Thoracic aorta (tissue), 2 donors: ENCODE results near the gene UCHL1. TPM values are rescaled to one million over a fixed set of nuclear protein-coding genes. Genes with fewer than 3 reads are reported as not detected.
A peak's percentile ranks its signal among the peaks of the same experiment; 100 is the strongest.

Experiments used
- ATAC-seq: fragments of 150-250 bp; one replicate; pipeline ENCODE4 v1.8.0; 2017; ENCODE audit warnings: low read depth; ENCODE audit not compliant: insufficient number of reproducible peaks, low FRiP score
- DNase-seq: peaks from one replicate; pipeline ENCODE4 v3.0.0-alpha.2; 2020; ENCODE audit warnings: low spot score
- H3K27ac ChIP-seq, 2 donors: fragments of 200-600 bp; sonication (generic); 1 replicate in 1 of 2; 2 replicates in 1 of 2; pipeline ENCODE4 v1.5.1; 2016; ENCODE audit warnings: mild to moderate bottlenecking in 2 of 2, moderate library complexity in 2 of 2
- H3K27me3 ChIP-seq: fragments of 200-600 bp; sonication (generic); replicated peaks from 2 replicates; pipeline ENCODE4 v1.6.0; 2016; ENCODE audit warnings: mild to moderate bottlenecking; ENCODE audit not compliant: insufficient read depth
- H3K36me3 ChIP-seq: fragments of 200-600 bp; sonication (generic); one replicate; pipeline ENCODE4 v1.5.1; 2016
- H3K4me1 ChIP-seq, 2 donors: fragments of 200-600 bp; sonication (generic); 1 replicate in 1 of 2; 2 replicates in 1 of 2; pipeline versions ENCODE4 v1.5.1 to v1.6.0; 2016; ENCODE audit warnings: low read depth in 2 of 2, mild to moderate bottlenecking in 1 of 2; ENCODE audit not compliant: control insufficient read depth in 1 of 2
- H3K4me3 ChIP-seq: fragments of 200-600 bp; sonication (generic); 2 replicates; pipeline ENCODE4 v1.5.1; 2016; ENCODE audit warnings: mild to moderate bottlenecking
- H3K9me3 ChIP-seq: fragments of 200-600 bp; sonication (generic); 2 replicates; pipeline ENCODE4 v1.5.1; 2016
- total RNA-seq, 2 donors: library from RNA; depleted of rRNA; stranded (reverse); fragments of >200 nt; gene quantifications; one replicate each; pipeline versions ENCODE4 v1.1.0 to v1.2.3, GENCODE V29; 2016
- TF ChIP-seq, protein P1 (sequence below): fragments of 200-600 bp; sonication (generic); IDR thresholded peaks from one replicate; pipeline ENCODE4 v1.5.1; 2019; ENCODE audit warnings: antibody characterized with exemption

The UCHL1 gene
- total RNA-seq, 2 donors from 2014 or later, result 64.7 to 146 TPM

DNA sequence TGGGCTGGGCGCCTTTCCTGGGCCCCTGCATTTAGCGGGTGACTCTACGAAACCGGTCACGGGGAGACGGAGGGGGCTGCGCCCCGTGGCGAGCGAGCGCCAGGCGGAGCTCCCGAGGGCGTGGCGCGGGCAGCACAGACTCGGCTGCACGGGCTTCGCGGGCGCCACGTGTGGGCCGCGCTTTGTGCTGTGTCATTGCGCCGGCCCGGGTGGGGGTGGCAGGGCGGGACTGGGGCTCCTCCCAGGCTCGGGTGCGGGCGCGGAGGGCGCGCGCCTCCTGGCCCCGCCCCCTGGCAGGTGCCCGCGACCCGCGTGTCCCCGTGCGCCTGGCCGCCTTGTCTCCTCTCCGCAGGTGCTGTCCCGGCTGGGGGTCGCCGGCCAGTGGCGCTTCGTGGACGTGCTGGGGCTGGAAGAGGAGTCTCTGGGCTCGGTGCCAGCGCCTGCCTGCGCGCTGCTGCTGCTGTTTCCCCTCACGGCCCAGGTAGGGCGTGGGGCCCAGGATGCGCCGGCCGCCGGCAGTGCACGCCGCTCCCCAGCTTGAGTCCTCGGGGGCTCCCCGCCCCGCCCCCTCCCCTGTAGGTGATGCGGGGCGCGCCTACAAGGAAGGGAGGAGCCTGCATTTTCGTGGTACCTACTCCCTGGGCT lies 651 bp downstream of the UCHL1 start:
- H3K4me3 ChIP-seq, result peak overlapping the region; percentile 77
- no peak for ATAC-seq
- DNase-seq, result peak; percentile 14
- peaks cover 0 to 23% of the 10 kb centered on the region in 2 donors for H3K4me1 ChIP-seq
- H3K27me3 ChIP-seq, result no peaks in the 10 kb centered on the region
- TF ChIP-seq, protein P1, sequence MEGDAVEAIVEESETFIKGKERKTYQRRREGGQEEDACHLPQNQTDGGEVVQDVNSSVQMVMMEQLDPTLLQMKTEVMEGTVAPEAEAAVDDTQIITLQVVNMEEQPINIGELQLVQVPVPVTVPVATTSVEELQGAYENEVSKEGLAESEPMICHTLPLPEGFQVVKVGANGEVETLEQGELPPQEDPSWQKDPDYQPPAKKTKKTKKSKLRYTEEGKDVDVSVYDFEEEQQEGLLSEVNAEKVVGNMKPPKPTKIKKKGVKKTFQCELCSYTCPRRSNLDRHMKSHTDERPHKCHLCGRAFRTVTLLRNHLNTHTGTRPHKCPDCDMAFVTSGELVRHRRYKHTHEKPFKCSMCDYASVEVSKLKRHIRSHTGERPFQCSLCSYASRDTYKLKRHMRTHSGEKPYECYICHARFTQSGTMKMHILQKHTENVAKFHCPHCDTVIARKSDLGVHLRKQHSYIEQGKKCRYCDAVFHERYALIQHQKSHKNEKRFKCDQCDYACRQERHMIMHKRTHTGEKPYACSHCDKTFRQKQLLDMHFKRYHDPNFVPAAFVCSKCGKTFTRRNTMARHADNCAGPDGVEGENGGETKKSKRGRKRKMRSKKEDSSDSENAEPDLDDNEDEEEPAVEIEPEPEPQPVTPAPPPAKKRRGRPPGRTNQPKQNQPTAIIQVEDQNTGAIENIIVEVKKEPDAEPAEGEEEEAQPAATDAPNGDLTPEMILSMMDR, result no peak
- no peaks in the 10 kb centered on the region for H3K9me3 ChIP-seq
- H3K36me3 ChIP-seq, result no peaks in the 10 kb centered on the region
- no peak overlapping the region for H3K27ac ChIP-seq

DNA sequence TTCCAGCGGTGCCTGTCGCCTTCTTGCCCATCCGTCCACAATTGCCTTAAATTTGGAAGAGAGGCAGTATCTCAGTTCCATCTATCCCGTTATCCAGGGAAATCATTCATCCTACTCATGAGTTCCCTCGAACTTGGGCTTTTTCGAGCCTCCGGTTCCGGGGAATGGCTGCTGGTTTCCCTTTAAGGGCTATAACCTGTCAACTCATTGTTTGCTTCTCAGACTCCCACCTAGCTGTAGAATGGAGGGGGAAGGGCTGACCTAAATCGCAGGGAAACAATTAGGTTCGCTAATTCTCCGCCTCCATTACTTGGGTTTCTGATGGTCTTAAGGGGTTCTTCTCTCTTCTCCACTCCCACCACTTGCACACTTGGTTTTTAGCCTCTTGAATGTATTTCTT lies 1.2 kb downstream of the UCHL1 start:
- Histone ChIP-seq H3K27ac (no peak overlapping the region), H3K27me3 (no peaks in the 10 kb centered on the region), H3K36me3 (no peaks in the 10 kb centered on the region), H3K4me3 (peak overlapping the region; percentile 77), H3K4me1 (peaks cover 0 to 23% of the 10 kb centered on the region in 2 donors), H3K9me3 (no peaks in the 10 kb centered on the region)
- DNase-seq, result no peak
- TF ChIP-seq, protein P1, result no peak
- ATAC-seq, result no peak

DNA sequence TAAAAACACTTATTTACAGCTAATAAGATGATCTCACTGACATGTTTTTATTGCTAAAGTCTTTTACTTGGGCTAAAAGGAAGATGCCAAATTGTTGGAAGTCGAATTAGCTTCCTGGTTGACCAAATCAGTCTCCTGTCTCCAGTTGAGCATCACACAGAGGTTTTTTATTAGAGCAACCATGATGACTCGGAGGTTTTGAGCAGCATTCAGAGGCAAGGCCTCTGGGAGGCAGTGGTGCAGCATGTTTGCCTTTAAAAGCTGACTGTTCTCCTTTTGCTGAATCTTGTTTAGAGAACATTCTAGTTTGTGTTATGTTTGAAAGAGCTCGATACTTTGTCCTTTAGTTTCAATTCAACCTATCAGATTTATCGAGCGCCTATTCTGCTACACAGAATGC lies 2.1 kb downstream of the UCHL1 start:
- Histone ChIP-seq H3K4me3 (no peak overlapping the region), H3K36me3 (no peaks in the 10 kb centered on the region), H3K9me3 (no peaks in the 10 kb centered on the region), H3K27ac (no peak overlapping the region), H3K4me1 (peaks cover 0 to 23% of the 10 kb centered on the region in 2 donors), H3K27me3 (no peaks in the 10 kb centered on the region)
- DNase-seq (no peak), ATAC-seq (peak; percentile 48)
- TF ChIP-seq, protein P1, result peak; percentile 39

DNA sequence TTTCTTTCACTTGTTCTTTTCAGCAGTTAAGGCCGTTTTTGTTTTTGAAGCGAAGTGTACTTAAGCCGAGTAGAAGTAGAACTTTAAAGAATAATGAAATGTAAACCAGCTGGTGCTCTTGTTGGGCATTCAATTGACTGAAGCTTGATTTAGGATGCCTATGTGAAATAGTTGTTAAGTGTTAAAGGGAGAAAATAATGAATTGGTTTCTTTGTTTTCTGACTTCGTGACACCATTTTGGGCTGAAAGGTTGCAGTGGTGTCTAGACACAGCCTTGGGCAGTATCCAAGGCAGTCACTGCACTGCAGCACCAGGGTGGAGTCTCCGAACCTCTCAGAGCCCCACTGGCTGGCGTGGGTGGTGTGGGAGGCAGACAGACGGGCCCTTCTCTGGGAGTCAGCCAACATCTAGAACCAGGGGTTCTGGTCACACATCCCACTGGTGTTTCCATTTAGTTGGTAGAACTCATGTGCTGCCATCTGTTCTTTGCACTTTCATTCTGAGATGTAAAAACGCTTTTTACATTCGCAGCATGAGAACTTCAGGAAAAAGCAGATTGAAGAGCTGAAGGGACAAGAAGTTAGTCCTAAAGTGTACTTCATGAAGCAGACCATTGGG lies 3.5 kb downstream of the UCHL1 start:
- TF ChIP-seq, protein P1, result no peak
- Histone ChIP-seq H3K36me3 (no peaks in the 10 kb centered on the region), H3K4me1 (peaks cover 0 to 23% of the 10 kb centered on the region in 2 donors), H3K27ac (no peak overlapping the region), H3K4me3 (no peak overlapping the region), H3K27me3 (no peaks in the 10 kb centered on the region), H3K9me3 (no peaks in the 10 kb centered on the region)
- ATAC-seq, result no peak
- DNase-seq, result no peak

DNA sequence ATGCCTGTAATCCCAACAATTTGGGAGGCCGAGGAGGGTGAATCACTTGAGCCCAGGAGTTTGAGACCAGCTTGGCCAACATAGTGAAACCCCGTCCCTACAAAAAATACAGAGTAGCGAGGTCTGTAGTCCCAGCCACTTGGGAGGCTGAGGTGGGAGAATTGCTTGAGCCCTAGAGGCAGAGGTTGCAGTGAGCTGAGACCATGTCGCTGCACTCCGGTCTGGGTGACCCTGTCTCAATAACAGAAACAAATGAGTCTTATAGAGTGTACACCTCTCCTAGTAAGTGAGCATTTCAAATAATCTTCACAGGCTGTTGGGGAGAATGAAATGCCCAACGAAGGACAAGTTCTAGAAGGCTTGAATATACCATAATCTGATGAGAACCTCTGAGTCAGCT lies 5.5 kb downstream of the UCHL1 start:
- H3K36me3 ChIP-seq, result no peaks in the 10 kb centered on the region

More for the DNA sequence above, 5.5 kb downstream of the UCHL1 start:
- ATAC-seq (no peak), DNase-seq (no peak)
- H3K4me3 ChIP-seq, result no peak overlapping the region
- H3K27ac ChIP-seq, result no peak overlapping the region
- peaks cover 0 to 16% of the 10 kb centered on the region in 2 donors for H3K4me1 ChIP-seq
- no peaks in the 10 kb centered on the region for H3K27me3 ChIP-seq
- TF ChIP-seq, protein P1, result no peak
- no peaks in the 10 kb centered on the region for H3K9me3 ChIP-seq
